Hematopoietic multipotent progenitor cell treated with erythropoietin and hydrocortisone succinate and interleukin-3 and kit ligand, for 15 days (in vitro differentiated cells): Measurements from ENCODE around the gene LYRM9.
"Not testable (repeated sequence)": the region's sequence is repeated elsewhere in the genome, so short reads cannot be mapped to it uniquely, and the experiment has no call there.

ENCODE experiments used
- DNase-seq: peaks from one replicate; pipeline ENCODE4 v3.0.0-alpha.2; 2015; ENCODE audit warnings: low spot score

Gene LYRM9

DNA sequence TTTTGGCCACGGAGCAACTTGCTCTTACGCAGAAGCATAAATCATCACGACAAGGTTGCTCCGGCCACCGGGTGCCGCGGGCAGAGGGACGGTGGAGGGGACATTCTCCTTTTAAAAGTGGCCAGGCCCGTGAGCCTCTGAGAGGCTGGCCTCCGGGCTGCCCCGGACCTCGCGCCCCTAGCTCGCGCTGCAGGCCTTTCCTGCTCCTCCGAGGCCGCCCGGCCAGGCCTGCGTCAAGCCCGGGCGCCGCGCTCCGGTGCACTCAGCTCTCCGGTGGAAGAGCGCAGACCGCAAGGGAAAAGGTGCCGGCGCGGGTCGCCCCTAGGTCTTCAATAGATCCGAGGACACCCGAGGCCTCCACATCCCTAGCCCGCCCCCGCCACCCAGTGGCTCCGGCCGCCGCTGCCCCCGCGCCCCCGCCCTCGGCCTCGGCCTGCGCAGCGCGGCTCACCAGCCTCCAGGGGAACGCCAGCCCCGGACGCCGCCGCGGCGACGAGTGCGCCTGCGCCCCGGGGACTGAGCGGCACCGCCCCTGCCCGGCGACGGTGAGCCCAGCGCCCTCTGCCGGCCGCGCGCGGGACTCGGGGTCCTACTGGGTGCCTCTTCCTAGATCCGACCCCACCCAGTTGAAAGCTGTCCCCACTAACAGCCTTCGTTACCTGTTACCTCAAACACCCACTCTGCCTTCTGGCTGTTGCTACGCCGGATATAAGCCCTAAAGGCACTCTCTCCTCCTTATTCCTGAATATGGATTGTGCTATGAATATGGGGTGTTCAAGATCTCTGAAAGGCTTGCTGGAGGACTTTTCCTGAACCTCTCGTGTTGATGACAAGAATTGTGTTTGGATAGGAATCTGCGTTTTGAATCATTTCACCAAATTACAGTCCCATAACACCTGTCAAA lies at the start of gene LYRM9:
LYRM9 (minus strand) TSS at position 500 of the 904 bp plus-strand sequence. CDS start 10,671 bp downstream, outside the sequence.
- DNase-seq, result peak; percentile 92

DNA sequence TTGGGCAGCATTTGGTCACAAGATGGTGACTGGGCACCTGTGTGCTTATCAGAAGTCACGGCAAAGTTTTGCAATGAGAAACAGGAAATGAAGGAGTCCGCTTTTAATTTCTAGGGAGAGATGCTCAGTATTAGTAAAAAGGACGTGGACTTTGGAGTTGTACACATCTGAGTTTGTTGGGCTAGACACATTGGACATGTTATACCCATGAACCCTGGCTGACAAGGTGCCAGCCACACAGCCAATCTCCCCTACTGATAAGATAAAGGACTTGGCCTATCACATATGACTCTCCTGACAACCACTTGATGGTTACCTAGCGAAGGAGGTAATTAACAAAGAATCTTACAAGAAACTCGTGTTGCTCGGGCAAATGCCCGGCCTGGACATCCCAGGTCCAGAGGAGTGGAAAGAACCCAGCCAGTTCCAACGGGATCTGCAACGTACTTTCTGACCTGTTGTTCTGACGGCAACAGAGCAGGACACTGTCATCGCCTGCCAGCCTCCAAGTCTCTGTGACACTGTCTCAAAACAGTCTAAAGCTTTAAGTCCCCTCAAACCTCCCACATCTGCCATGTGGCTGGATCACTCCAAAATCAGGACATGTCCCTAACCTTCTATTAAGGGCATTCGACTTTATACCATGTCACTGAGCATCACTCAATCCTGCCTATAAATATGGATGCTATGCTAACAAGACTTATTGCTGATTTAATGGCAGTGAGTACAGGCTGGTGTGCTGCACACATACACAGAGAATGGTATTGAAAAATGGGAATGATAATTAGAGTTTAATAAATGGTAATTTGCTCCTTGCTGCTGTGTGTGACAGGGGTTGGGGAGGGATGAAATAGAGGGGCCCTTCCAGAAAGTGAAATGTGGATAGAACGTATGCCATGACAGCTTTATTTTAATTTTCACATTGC lies 47.6 kb upstream of the LYRM9 start:
- no peak for DNase-seq

DNA sequence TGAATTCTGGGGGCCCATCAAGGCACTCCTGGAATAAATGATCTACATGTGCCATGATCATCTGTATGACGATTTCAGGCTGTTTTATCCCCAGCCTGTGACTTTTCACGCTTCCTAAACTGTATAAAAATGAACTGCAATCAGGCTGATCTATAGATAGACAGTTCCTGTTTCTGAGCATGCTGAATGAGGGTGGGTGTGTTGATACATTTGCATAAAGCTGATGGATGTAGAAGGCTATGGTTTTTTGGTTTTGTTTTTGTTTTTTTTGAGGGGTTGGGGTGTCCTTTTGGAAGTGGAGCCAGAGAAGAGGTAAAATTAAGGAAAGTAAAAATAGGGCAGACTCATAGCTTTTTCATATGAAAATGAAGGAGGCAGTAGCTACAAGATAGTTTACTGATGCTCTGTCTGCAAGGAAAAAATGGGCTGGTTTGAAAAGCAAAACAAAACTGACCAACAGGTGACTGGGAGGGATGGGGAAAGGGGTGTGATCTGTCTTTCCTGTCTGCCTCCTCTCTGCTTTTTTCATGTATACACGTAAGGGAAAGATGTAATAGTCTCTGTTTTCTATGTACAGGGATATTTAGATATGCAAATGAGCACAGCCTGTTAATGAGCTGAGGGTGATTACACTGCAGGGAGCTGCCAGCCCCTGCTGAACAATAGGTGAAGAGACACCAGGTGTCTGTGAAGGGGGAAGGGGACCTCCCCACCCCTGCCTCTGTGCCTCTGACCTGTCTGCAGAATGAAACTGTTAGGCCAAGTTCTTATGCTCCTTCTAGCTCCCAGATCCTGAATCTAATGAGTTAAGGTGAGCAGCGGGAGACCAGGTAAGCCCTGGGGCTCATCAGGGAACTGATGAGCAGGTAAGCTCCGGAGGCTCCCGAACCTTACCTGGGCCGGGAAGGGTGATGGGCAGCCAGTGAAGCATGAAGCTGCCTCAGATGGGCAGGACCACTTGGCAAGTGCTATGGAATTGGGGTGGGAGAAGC lies 46.6 kb upstream of the LYRM9 start:
- DNase-seq, result no peak

DNA sequence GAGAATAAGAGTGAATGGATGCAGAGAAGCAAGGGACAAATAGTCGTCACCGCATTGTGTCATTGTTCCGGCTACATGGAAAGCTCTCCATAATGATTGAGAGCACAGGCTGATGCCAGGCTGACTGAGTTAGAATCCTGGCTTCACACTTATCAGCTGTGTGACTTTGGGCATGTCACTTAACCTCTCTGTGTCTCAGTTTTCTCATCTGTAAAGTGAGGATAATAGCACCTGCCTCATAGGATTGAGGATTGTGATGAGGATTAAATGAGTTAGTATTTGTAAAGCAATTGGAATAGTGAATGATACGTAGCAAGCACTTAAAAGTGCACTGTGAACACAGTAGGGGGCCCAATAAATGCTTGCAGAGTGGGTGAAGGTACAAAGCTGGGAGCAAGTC lies 45.7 kb upstream of the LYRM9 start:
- no peak for DNase-seq

DNA sequence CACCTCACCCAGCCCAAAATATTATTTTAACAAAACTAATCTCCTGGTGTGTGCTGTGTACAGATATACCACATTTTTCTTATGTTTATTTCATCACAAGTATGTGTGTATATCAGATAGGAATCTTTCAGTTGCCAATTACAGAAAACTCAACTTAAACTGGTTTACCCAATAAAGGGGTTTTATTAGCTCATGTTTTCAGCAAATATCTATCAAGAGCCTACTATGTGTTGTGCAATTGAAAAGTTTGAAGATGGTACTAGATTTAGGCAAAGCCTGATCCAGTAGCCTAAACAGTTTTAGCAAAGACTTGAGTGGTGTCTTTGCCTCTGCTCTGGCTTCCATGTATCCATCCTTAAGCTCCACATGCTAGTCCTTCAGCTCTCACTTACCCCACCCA lies 45.1 kb upstream of the LYRM9 start:
- no peak for DNase-seq

DNA sequence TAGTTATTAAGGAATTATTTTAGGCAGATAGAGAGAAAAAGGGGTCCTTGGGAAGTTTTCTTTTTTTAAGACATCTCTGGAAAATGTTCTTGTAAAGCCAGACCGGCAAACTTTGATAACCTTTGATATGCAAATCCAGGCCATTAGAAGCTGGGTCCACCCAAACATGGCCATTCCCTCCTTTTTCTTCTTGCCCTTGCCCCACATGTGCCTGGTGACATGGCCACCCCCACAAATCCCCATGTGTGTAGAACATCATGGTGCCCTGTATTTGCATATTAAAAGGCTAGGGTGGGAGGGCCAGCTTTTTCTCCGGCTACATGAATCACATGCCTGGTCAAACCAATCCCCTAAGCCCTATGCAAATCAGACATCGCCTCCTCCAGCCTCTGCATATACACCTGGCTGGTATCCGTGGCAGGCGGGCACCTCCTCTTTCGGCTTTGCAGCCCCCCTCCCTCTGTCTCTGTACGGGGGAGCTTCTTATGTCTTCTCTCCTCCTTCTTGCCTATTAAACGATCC lies 43.9 kb upstream of the LYRM9 start:
- no peak for DNase-seq

DNA sequence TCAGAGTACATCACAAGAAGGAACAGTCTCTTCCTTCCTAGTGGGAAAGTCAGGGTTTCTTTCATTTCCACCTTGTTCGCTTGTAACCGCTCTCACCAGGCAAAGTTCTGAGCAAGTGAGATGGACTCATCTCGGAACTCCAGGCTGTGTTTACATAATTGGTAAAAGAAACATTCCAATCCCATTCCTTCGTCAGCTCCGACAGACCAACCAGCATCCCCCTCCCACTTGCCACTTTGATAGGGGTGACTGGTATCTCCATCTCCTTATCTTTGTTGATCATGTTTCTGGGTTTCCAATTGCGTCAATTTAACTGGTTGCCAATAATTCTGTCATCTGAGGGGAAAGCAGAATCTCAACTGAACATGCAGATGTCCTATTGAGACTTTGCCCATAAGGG lies 36.8 kb upstream of the LYRM9 start:
- no peak for DNase-seq

DNA sequence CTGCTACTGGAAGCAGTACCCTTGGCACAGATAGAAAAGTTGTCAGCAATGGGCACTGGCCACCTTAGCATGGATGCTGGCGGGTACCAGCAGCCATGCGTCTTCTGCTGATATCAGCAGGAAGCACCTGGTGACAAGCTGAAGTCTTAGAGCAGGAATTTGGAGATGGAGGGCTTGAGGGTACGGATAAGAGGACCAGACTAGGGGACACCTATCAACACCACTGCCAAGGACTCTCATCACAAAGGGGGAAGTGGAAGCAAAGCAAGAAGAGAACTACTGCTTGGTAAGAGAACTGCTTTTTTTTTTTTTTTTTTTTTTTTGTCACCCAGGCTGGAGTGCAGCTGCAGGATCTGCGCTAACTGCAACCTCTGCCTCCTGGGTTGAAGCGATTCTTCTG lies 35.4 kb upstream of the LYRM9 start:
- peak; percentile 29 for DNase-seq

DNA sequence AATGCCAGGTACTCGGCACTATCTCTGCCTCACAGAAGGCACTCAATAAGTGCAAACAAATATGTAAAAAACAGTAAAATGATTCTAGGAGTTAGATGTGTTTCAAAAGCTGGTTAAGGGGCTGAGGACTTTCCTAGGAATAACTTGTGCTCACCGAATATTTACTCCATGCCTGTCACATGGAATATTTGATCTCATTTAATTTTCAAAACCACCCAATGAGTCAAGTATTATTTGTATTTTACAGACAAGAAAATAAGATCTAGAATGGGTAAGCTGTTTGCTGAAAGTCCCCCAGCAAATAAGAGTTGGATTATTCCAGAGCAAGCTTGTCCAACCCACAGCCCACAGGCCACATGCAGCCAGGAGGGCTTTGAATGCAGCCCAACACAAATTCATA lies 34.6 kb upstream of the LYRM9 start:
- no peak for DNase-seq

DNA sequence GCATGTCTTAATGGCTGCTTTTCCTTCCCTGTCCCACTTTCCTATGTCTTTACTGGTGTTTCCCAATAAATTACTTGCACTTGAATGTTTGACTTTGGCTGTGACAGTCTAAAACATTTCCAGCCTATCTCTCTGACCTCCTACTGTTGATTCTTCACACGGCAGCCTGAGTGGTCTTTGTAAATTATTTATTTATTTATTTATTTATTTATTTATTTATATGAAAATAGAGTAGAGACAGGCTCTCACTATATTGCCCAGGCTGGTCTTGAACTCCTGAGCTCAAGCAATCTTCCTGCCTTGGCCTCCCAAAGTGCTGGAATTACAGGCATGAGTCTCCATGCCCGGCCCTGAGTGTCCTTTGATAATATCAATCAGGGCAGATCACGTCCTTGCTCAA lies 28.4 kb upstream of the LYRM9 start:
- no peak for DNase-seq

DNA sequence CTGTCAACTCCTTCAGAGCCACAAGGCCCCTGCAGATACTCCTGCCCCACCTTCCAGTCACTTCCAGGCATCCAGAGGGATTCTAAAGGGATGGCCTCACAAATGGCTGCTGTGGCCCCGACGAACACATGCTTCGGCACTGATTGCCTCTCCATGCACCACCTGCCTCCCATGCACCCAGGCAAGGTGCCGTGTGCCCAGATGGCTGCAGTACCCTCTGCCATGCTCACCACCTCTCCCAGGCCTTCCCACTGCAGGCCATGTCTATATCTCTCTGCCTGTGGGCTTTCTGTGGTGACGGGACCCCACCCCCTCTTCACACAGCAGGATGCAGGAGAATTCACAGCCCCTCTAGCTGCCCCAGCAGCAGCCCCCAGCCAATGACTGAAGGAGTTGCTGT lies 27.9 kb upstream of the LYRM9 start:
- no peak for DNase-seq

DNA sequence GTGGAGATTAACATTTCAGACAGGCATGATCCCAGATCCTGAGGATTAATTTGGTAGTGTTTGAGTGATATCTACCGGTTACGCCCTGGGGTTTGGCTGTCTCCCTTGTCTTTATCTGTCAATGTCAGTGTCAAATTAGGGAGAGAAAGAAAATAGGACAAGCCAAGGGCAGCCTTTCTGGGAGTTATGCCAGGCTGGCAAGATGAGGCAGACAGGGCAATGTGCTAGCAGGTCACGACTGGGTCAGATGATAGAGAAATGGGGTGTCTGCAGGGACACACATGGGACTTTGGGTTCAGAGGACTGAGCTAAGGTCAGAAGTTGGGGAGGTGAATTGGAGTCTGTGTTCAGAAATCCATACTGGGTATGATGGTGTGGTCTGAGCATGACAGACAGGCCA lies 27.4 kb upstream of the LYRM9 start:
- peak; percentile 56 for DNase-seq

DNA sequence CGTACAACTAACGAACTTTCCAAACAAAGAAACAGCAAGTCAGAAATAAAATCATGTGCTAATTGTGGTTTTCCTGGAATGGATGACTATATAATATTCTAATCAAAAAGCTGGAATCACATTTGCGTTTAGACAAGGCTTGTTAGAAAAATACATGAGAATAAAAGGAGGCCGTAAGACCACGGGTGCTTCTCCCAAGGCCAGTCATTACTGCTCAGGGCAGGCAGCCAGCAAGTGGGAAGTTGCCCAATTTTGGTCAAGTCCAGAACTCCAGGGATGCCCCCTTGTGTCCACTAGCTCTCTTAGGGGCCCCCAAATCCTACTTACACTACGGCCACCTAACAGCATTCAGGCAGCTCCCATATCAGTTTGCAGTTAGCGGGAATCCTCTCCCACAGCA lies 25.9 kb upstream of the LYRM9 start:
- no peak for DNase-seq

DNA sequence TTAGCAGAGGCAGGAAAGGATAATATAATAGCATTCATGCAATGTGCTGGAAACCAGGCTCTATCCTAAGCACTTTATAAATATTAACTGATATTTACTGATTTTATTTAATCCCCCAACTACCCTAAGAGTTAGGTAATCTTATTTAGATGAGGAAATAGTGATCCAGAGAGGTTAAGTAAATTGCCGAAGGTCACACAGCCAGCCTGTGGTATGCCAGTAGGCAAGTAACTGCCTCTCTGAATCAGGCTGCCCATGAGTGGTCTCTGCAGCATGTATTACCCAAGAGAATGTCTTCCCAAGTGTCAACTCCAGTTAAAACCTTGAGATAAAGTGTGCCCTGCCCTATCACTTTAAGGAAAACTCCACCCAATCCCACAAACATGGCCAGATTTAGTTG lies 25.3 kb upstream of the LYRM9 start:
- no peak for DNase-seq

DNA sequence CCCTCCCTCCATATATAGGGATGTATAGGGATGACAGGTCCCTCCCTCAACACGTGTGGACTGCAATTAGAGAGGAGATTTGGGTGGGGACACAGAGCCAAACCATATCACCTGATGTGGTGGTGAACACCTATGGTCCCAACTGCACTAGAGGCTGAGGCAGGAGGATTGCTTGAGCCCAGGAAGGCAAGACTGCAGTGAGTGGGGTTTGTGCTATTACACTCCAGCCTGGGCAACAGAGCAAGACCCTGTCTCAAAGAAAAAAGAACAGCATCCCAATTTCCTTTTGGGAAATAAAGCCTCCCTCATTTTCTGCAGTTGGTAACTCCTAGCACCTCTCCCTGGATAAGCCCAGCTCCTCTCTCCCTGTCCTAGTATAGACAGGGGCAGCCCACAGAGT lies 23.8 kb upstream of the LYRM9 start:
- DNase-seq, result no peak

DNA sequence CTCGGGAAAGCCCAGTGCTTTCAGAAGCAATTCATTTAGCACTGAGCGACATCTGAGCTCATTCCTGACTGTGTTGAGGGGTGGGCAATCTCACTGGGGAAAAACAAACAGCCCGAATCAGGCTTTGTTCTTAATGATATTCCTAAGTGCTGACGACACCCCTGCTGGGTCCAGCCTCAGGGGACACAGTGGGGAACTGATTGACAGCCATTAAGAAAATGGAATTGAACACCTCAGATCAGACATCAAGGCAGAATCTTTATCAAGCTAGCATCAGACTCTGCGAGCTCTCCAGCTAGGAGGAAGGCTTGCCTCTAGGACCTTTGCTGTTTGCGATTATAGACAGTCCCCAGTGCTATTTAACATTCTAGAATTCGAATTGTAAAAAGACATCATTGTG lies 22.5 kb upstream of the LYRM9 start:
- DNase-seq, result no peak

DNA sequence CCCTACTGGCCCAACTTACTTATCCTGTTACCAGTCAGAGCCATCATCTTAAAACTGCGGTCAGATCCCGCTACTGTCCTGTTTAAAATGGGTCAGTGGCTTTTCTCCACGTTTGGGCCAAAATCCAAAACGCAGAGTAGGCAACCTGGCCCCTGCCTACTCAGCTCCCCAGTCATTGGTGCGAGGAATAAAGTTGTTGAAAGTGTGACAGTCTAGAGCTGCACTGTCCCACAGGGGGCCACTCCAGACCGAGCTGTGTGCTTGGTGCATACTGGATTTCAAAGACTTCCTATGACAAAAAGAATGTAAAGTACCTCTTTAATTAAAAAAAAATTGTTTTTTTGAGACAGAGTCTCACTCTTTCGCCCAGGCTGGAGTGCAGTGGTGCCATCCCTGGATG lies 21.2 kb upstream of the LYRM9 start:
- DNase-seq, result no peak

DNA sequence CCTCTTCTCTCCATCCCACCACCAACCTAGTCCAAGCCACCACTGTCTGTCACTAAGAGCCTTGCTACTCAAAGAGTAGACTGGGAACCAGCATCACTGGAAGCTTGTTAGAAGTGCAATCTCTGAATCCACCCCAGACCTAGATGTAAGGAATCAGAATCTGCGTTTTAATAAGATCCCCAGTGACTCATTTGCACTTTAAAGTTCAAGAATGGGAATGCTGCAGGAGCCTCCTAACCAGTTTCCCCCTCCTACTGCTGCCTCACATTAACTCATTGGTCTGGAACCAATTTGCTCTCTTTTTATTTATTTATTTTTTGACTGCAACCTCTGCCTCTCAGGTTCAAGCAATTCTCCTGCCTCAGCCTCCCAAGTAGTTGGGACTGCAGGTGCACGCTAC lies 19.8 kb upstream of the LYRM9 start:
- DNase-seq, result no peak

DNA sequence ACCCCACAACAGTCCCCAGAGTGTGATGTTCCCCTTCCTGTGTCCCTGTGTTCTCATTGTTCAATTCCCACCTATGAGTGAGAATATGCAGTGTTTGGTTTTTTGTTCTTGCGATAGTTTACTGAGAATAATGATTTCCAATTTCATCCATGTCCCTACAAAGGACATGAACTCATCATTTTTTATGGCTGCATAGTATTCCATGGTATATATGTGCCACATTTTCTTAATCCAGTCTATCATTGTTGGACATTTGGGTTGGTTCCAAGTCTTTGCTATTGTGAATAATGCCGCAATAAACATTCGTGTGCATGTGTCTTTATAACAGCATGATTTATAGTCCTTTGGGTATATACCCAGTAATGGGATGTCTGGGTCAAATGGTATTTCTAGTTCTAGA lies 19.1 kb upstream of the LYRM9 start:
- DNase-seq, result not testable (repeated sequence)

DNA sequence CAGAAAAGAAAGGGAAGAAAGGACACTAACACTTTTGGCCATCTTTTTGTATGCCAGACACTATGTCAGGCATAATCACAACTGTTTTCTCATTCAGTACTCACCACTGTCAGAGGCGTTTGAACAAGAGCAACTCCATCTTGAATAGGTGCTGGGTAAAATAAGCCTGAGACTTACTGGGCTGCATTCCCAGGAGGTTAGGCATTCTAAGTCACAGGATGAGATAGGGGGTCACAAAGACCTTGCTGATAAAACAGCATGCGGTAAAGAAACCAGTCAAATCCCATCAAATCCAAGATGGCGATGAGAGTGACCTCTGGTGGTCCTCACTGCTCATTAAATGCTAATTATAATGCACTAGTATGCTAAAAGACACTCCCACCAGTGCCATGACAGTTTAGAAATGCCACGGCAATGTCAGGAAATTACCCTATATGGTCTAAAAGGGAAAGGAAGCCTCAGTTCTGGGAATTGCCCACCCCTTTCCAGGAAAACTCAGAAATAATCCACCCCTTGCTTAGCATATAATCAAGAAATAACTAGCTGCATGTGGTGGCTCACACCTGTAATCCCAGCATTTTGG lies 14.9 kb upstream of the LYRM9 start:
- DNase-seq, result no peak

DNA sequence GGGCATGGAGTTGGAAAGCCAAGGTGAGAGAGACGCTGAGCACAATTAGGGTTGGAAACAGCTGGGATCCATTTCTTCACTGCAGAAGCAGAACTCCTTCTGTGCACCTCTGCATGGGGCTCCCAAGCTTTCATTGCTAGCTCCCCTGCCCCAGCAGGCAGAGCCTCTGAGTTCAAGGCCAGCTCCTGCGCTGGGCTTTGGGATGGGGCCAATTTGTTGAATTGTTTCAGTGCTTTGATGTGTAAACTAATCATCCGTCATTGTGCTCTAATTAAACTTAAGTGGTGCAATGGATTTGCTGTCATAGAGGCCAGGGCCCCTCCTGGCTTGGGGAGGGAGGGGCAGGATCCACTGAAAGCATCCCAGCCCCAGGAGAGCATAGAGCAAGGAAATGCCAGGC lies 13.5 kb upstream of the LYRM9 start:
- no peak for DNase-seq
